Stimulated activated CD4-positive, alpha-beta T cell treated with anti-CD3 and anti-CD28 coated beads, Interleukin-12 subunit alpha, Interleukin-12 subunit beta, amount 100 ng/mL, for 24 hours (primary cell): ENCODE data around the gene PRKAG2.

Experiments used
- DNase-seq, 2 experiments: peaks; one replicate each; pipeline ENCODE4 v3.0.0-alpha.2; 2020; ENCODE audit warnings: low read depth in 2 of 2

Gene PRKAG2

DNA sequence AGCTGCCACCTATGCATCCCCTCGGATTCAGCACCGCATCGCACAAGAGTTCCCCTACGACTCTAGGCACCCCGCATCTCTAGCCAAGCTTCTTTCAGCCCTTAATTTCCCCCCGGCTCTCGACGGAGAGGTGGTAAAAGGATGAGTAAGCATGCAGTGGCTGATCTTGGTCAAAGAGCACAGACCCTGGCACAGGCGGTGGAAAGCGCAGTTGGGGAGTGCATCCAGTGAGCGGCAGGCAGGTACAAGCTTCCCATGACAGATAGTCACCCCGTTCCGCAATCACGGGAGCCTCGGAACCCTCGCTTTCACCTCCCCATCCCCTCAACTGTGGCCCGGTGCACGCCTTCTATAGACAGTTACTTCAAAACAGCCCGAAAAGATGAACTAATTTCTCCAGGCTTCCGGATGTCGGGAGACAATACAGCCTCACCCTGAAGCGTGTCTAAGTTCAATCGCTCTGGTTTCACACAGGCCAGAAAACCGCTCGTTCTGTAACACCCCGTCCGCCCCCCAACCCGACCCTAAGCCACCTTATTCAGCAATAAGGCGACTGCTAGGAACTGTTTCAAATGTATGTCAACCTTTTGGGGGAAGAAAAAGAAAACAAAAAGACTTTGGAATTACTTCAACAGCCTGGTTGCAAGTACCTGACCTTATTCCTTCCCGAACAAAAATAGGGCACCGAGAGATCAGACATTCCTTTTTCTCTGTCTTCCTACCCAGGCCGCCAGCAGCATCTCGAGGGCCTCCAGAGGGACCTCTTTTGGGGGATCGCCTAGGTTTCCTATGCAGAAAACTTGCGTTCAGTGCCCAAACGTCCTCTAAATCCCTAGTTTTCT lies 358.6 kb downstream of the PRKAG2 start:
- peak; percentile 24 to 44 for DNase-seq

DNA sequence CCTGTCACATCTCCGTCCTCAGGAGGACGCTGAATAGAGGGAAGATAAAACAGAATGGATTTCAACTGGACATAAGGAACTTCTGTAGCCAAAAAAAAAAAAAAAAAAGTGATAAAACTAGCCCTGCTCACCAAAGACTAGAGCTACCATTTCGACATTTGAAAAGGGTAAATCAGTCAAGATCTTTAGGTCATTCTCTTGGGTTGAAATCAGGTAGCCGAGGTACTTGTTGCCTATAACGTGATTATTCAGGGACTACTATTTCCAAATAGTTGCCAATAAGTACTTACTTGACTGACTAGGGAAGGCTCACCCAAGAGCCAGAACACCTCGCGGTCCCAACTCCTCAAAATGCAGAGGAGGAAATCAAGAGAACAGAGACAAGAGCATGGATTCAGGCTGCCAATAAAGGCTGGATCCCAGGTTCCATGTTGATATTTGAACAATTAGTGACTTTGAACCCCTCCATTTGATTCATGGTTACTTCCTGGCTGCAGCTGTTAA lies 359.3 kb downstream of the PRKAG2 start:
- DNase-seq: no peak

DNA sequence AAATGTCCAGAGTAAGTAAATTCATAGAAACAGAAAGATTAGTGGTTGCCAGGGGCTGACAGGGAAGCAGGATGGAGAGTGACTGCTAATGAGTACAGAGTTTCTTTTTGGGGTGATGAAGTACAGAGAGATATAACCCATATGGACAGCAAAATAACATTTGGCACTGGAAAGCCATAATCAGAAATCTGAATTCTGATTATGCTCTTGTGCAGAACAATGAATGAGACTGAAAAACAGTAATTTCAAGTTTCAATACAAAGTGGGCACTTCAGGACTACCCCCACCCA lies 361.7 kb downstream of the PRKAG2 start:
- DNase-seq: no peak

DNA sequence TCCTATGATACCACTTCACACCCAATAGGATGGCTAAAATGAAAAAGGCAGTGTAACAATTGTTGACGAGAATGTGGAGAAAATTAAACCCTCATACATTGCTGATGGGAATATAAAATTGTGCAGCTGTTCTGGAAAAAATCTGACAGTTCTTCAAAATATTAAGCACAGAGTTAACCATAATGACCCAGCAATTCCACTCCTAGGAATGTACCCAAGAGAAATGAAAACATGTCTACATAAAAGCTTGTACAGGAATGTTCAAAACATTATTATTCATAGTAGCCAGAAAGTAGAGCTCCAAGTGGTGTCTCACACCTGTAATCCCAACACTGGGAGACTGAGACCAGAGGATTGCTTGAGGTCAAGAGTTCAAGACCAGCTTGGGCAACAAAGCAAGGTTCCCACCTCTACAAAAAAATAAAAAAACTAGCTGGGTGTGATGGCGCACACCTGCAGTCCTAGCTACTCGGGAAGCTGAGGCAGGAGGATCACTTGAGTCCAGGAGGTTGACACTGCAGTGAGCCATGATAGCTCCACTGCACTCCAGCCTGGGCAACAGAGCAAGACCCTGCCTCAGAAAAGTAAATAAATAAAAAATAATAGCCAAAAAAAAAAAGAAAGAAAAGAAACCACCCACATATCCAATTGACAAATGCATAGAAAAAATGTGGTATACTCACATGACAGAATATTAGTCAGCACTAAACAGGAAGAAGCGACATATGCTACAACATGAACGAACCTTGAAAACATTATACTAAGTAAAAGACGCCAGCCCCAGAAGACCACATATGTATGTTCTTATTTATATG lies 362.2 kb downstream of the PRKAG2 start:
- DNase-seq: no peak

DNA sequence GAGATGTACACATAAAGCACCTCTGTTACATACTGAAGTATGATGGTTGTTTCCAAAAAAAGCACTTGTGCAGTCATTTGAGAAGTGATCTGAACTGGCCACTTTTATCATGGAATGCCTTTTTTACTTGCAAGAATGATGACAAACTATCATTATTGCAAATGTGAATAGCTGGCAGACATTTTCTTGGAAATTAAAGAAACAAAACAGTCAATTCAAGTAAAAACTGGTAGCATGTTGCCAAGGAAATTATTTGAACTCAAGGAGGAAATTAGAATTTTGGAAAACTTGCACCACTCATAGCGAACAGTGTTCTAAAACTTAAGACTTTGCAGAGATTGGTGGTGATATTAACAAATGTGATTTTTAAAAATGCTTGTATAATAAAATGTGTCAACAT lies 363.8 kb downstream of the PRKAG2 start:
- no peak for DNase-seq

DNA sequence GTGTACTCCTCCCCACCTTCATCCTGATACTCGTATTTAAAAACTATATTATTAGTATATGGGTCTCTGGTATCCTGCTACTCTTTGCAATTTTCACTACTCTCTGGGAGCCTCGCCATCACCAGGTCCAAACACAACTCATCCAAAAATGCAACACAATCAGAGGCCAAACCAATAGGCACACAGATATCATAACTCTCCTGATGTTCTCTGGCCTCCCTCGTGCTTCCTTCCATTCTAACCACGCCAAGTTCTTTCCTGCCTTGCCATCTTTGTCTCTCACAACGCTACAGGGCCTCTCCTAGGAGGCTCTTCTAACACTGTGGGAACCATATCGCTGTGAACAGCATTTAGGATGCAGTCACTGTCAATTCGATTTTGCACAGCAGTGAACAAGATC lies 364.6 kb downstream of the PRKAG2 start:
- no peak for DNase-seq

DNA sequence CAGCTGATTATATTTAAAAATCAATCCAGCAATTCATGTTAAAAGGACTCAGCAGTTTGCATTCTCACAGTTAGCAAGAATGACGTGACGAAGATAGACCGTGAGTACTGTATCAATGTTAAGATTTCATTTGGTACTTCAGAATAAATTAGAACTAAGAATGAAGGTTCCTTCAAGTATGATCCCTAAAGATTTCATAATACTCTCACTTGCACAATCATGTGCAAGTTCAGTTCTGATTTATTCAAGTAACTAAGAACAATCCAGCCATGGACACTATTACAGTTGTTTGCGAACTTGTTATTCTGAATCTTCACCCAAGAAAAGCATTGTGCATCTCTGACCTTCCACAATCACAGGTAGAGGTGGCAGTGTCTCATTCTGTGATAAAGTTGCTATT lies 365.0 kb downstream of the PRKAG2 start:
- DNase-seq: no peak

DNA sequence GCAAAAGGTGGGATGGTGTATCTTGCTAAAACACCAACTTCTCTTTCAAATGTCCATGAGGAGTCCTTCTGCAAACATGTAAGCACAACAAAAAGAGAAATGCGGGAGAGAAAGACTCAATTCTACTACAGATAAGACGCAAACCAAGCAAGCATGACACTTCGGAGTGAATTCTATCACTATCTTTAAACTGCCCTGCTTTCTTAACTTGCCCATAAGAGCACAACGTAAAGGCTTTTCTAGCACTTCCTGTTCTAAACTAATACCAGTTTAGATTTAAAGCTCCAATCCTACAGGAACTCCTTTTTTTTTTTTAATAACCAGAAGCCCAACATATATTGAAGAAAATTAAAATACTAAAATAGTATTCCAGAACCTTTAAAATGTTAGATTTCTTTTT lies 365.6 kb downstream of the PRKAG2 start:
- no peak for DNase-seq

DNA sequence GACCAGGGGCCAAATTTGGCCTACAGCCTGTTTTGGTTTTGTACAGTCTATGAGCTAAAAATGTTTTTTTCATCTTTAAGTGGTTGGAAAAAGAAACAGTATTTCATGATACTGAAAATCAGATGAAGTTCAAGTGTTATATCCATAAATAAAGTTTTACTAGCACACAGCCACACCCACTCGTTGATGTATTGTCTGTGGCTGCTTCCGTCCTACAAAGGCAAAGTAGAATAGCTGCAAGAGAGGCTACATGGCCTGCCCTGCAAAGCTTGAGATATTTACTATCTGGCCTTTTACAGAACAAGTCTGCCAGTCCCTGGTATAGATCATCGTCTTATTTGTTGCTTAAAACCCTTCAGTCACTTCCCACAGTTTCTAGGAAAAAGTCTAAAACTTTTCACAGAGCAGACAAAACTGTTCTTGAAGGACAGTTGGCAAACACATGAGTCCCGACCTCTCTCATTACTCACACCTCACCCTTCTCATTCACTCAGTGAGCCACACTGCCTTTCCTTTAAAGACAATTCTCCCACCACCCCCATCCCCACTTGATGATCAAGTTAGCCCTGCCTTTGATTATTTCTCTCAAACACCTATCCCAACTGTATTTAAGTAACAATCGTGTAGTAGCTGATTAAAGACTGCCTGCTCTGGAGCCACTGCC lies 367.1 kb downstream of the PRKAG2 start:
- no peak for DNase-seq

DNA sequence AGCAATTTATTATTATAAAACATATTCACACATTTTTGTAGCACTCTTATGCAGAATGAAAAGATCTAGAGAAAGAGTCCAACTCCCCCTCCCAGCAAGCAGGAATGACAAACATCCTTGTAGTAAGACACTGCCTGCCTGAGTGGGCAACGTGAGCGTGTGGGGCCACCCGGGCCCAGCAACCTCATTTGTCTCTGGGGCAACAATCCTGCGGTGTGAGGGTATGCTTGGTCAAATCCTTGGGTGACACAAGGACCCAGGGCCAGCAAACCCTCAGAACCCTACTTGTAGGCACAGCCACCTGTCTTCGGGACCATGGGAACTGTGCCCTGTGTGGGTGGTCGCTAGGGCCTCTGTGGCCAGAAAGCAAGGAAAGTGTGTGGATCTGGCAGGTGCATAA lies 367.9 kb downstream of the PRKAG2 start:
- DNase-seq: no peak

DNA sequence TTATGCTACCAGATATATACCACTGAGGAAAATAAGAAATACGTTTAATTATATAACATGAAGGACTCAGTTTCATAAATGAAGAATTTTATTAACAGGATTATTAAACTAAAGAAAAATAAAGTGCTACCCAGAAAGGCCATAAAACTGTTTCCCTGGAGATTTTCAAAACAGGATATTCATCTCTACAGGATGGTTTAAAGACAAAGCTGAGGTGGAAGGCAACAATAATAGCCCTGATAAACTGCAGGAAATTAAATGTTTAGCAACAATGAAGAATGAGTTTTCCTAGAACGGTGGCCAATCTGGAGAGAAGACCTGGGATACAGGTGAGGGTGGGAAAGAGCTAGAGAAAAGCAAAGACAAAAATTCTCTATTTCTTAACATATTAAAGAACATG lies 369.1 kb downstream of the PRKAG2 start:
- no peak for DNase-seq

DNA sequence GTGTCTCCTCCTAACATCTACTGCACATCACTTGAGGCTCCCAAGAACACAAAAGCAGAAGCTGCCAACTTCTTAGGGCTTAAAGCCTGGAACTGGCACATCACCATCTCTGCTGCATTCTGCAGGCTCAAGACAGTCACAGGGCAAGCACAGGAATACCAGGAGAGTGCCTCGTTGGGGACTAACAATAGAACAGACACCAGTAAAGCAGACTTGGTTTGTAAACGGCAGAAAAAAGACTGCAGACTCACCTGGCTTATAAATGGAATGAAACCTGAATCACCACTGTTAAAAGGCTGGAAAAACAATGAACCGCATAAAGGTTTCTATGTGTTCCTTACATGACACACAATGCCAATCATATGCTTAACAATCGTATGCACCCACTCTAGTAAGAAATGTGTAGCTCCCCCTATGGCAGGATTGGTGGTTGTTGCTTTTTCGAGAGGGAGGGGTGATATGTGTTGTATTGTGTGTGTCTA lies 370.0 kb downstream of the PRKAG2 start:
- no peak for DNase-seq
